ENCODE measurements around the gene TTC8.

Gene TTC8

DNA sequence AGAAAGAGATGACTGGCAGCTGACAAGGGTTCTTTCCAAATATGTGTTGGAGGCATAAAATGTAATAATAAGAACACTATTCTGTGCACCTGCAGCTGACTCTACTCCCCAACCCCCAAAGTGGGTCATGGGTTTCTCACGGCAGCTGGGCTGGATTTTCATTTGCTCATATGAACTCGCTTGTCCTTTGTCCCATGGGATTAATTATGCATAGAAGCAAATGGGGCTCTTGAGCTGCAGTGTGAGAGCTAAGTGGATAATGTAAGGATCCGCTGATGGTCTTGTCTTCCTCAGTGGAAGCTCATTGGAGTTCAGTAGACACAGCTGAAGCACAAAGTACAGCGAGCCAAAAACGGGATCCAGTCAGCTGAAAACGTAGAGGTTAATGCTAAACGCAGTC, 46.3 kb downstream of the TTC8 start:
- peak; percentile 58 to 93 for DNase-seq

DNA sequence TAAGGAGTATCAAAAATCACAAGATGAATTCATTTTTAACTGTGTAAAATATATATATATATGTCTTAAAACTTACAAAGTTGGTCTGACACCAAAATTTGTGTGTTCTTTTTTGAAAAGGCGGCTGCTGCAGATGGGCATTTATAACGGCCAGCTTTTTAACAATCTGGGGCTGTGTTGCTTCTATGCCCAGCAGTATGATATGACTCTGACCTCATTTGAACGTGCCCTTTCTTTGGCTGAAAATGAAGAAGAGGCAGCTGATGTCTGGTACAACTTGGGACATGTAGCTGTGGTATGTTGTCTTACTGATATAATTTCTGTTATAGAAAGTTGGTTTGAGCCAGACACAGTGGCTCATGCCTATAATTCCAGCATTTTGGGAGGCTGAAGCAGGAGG, 47.0 kb downstream of the TTC8 start:
- no peak for DNase-seq

DNA sequence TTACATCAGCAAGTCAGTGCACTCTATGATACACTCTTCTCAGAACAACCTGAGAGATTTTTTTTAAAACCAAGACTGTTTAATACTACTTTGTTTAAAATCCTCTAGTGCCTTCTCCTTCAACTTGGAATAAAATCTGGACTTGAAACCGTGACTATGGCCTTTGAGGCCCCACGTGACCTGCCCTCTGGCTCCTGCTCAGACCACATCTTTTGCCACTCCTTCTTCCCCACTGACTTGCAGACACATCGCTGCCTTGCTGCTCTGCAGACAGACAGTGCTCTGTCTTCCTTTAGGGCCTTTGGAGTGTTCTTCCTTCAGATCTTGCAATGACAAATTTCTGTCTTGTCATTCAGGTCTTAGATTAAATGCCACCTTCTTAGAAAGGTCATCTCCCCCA, 48.5 kb downstream of the TTC8 start:
- no peak for DNase-seq

DNA sequence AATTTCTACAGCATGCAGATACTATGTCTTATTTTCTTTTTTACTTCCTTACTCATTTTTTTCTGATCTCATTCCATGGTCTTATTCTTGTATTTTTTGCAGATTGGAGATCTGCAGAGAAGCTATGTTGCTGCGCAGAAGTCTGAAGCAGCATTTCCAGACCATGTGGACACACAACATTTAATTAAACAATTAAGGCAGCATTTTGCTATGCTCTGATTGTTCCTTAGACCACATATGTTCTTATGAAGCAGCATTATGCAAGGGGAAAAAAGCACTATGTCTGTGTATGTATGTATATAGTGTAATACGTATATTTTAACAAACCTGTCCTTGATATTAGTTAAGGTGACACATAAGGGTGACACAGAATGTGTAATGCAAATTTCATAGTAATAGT, 52.7 kb downstream of the TTC8 start:
- no peak for DNase-seq

DNA sequence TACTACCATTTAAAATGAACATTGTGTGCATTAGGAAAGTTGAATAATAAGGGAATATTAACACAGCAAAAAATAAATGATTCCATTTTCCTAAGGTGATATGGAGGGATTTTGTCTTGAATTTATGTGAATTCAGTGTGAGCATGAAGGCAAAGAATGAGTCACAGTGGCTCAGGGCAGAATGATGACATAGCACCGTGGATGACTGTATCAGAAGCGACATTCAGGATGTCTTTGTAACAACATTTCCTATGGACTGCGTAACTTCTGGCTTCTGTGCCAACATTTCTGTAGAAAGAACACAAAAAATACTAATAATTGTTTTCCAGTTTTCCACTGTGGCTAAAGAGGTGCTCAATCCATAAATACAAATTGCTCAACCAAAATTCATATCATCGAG, 54.6 kb downstream of the TTC8 start:
- no peak for DNase-seq

DNA sequence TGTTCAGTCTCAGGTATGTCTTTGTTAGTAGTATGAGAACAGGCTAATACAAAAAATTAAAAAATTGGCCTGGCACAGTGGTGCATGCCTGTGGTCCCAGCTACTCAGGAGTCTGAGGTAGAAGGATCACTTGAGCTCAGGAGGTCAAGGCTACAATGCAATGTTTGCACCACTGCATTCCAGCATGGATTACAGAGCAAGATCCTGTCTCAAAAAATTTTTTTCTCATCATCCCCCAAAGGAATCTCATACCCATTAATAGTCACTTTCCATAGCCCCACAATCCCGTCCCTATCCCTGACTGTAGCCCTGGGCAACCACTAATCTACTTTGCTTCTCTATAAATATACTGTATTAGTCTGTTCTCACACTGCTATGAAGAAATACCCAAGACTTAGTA, 57.8 kb downstream of the TTC8 start:
- DNase-seq, result no peak

DNA sequence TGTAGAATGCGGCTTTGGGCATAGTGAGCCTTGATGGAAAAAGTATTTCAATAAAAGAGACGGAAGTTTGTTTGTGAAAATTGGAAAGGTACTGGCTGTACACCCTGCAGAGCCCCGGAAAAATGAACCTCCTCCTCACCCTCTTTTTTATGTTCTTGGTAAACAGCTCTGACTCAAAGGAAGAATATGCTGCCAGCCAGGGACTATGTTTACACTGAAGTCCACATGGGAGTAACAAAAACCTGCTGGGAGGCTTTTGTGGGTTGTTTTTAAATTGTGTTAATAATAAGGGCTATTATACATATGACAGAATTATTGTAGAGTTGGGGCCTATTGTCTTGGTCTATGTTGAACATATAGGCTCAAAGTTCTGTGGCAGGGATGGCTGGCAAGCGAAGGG, 70.7 kb downstream of the TTC8 start:
- DNase-seq, result no peak

DNA sequence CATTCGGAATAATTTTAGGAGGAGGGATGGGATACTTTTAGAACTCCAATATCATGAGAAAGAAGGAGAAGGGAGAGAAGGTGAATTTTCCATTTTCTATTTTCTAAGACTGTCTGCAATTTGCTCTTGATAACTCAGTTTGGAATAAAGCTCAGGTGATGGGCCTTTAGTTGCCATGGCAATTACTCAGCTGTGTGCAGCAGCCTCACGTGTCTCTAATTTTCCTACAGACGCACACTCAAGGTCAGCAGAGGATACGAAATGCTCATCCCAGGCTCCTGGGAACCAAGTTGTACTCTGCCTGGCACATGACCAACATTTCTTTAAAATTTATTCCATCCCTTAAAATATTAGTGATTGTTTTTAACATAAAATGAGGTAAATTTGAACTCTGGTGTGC, 76.7 kb downstream of the TTC8 start:
- DNase-seq, result no peak

DNA sequence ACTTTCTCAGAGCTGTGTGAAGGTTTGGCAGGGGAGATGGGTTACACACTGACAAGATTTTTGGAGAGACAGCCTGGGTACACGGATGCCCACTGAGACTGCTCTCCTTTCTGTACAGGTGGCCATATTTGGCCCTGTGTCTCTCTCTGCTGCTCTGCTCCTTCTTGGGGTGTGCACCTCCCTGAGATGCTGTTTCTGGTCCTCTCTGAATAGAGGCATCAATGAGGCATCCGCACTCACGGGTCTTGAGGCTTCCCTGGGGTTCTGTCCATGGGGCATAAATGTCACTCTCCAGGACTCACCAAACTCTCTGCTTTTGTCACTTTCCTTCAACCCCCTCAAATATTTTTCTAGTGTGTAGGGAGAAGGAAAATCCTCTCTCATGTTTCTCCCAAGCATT, 77.5 kb downstream of the TTC8 start:
- DNase-seq, result no peak

DNA sequence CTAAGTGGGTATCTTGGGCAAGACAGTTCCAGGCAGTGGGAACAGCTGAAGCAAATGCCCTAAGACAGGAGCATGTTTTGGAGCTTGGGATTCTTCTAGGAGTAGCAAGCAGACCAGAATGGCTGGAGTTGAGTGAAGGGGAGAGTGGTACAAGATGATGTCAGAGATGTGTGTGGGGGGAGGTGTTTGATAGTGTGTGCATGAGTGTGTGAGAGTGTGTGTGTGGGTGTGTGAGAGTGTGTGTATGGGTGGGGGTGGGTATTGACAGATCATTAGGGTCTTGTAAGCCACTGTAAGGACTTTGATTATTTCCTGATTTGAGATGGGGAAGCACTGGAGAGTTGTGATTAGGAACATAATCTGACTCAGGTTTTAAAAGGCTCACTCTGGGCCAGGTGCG, 78.4 kb downstream of the TTC8 start:
- DNase-seq, result no peak

DNA sequence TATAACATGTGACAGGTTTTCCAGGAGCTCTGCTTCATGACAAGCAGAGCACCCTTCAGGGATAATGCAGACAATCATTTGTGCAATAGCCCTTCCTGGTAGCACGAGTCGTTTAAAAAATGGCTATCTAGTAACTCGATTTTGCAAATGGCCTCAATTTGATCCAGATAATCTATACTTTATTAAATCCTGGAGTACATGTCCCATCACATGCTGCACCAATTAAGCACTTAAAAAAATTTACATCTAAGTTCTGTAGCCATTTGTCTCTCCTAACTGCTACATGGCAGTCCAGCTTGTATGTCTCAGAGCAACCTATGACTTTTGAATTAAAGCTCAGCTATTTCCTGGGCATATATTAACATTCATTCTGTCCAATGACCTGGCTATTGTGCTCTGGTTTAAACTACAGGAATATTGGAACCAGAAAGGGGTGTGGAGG, 79.8 kb downstream of the TTC8 start:
- DNase-seq, result no peak

DNA sequence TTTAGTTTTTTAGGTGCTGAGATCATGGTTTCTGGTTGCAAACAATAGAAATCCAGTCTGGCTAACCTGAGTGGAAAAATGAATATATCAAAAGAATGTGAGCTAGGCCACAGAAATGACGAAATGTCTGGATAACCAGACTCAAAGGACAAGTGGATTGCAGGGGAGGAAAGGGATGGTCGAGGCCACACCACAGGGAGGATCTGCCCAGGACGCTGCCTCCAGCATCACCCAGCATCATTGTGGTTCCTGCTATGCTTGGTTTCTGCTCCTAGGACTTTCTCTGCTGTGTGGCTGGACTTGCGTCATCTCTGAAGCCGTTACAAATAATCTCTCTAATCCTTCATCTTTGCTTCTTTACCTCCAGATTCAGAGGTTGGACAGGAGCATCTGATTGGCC, 80.4 kb downstream of the TTC8 start:
- DNase-seq, result no peak

DNA sequence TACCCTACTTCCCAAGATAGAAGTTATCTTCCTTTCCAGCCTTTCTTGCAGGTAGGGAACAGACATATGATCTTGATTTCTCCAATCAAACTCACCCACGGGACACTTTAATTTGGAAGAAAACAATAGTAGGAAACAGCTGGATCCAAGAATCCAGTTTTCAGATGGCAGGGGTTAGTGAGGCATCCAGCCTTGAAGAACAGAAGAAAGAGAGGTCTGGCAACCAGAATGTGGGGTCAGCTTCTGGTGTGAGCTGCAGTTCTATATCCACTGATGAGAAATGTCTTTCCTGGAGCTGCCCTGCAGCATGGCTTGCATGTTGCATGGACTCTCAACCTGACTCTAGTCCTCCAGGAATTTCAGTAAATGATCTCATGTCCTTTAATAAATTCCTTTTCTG, 83.8 kb downstream of the TTC8 start:
- DNase-seq, result no peak

DNA sequence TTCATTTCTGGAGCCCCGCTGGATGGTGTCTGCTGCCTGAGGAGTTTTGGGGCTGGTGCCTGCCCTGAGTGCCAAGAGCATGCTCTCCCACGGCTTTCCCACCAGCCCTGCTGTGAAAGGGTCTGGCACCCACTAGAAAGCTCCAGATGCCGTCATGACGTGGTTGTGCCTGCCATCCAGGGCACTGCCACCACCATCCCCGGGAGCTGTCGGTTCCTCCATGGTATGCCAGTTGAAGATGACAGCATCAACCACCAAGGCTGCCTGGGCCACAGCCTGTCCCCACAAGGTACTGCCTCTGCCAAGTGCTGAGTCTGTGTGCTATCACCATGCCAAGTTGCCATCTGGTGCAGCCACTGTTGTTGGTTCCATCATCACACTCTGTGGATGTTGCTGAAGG, 85.9 kb downstream of the TTC8 start:
- DNase-seq, result no peak

DNA sequence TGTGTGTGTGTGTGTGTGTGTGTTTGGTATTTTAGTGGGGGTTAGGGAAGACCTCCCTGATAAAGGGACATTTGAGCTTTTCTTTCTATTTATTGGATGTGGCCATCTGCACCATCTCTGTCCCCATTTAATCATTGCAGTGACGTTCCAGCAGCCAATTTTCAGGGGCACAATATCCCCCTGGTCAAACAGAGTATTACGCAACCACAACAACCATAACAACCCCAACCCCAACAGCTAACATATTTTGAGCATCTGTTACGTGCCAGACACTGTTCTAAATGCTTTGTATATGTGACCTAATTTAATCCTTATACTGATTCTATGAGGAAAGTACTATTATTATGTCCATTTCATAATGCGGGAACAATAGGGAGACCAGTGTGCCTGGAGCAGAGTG, 87.4 kb downstream of the TTC8 start:
- DNase-seq, result no peak

DNA sequence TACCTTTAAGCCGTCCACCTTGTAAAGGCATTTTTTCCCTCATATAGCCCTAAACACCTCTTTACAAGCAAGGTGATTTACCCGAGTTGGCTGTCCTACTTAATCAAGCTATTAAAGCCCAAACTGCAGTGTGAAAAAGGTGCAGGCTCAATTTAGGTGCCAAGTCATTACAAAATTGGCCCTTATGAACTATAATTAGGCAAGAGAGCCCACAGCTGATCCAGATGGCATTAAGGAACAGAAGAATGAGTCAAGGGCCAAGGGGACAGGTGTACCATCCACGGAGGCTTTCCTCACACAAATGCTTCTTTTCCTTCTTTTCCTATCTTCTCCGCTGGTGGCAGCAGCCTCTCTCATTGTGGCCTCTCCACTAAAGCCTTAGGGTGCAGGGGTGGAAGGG, 90.5 kb downstream of the TTC8 start:
- DNase-seq, result no peak

DNA sequence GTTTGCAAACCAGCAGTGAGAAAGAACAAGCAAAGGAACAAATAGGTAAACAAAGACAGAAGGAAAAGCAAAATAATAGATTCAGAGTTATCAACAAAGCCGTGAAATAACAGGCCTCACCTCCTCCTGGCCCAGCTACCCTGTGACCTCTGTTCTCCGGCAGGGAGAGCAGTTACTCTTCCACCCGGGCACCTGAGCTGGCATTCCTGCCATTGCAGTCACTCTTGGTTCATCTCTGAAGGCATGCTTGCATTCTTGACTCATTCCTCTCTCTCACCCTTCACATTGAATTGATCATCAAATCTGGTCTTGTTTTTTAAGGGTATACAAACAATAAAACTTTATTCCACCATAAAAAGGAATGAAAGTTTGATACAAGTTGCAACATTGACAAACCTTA, 95.1 kb downstream of the TTC8 start:
- no peak for DNase-seq
